Neural cell (in vitro differentiated cells): ENCODE measurements around the gene LAPTM4A. TPM values are rescaled to one million over a fixed set of nuclear protein-coding genes. Genes with fewer than 3 reads are reported as not detected.

Experiments
- H2AFZ ChIP-seq: fragments of 200-600, 300-800 bp; sonication (generic), shearing (Covaris generic); 2 replicates; pipeline ENCODE4 v1.6.0; 2014; ENCODE audit warnings: low read depth, mild to moderate bottlenecking, antibody characterized with exemption, low read length, moderate library complexity
- H3F3A ChIP-seq: fragments of 200-600 bp; shearing (Covaris generic); 2 replicates; pipeline ENCODE4 v1.6.1; 2016; ENCODE audit warnings: mild to moderate bottlenecking, moderate library complexity, mixed read lengths, antibody characterized with exemption, low read length; ENCODE audit not compliant: insufficient read depth, poor library complexity, severe bottlenecking
- H3K27ac ChIP-seq: fragments of 200-600, 300-800 bp; sonication (generic), shearing (Covaris generic); 2 replicates; pipeline ENCODE4 v1.5.1; 2014; ENCODE audit warnings: mild to moderate bottlenecking, low read length, moderate library complexity
- H3K27me3 ChIP-seq: fragments of 300-800, 200-600 bp; sonication (generic), shearing (Covaris generic); 2 replicates; pipeline ENCODE4 v1.6.0; 2014; ENCODE audit warnings: mild to moderate bottlenecking, low read depth, low read length, moderate library complexity; ENCODE audit not compliant: insufficient read depth
- H3K36me3 ChIP-seq: fragments of 300-800, 200-600 bp; sonication (generic), shearing (Covaris generic); 2 replicates; pipeline ENCODE4 v1.5.1; 2014; ENCODE audit warnings: mild to moderate bottlenecking, antibody characterized with exemption, low read length, moderate library complexity; ENCODE audit not compliant: insufficient read depth
- H3K4me2 ChIP-seq: fragments of 300-800, 200-600 bp; sonication (generic), shearing (Covaris generic); 2 replicates; pipeline ENCODE4 v1.6.0; 2014; ENCODE audit warnings: mild to moderate bottlenecking, low read length
- H3K4me3 ChIP-seq: fragments of 300-800, 200-600 bp; sonication (generic), shearing (Covaris generic); 2 replicates; pipeline ENCODE4 v1.5.1; 2014; ENCODE audit warnings: mild to moderate bottlenecking, low read length, moderate library complexity
- H3K79me2 ChIP-seq: fragments of 200-600 bp; shearing (Covaris generic); replicated peaks from 2 replicates; pipeline ENCODE4 v1.6.0; 2014; ENCODE audit warnings: mild to moderate bottlenecking, low read length, moderate library complexity; ENCODE audit not compliant: insufficient read depth
- H3K9ac ChIP-seq: fragments of 300-800, 200-600 bp; sonication (generic), shearing (Covaris generic); 2 replicates; pipeline ENCODE4 v1.6.1; 2016; ENCODE audit warnings: mild to moderate bottlenecking, low read length, mixed read lengths
- H3K9me2 ChIP-seq: fragments of 200-600 bp; shearing (Covaris generic); 2 replicates; pipeline ENCODE4 v1.6.1; 2016; ENCODE audit warnings: mild to moderate bottlenecking, low read length, mixed read lengths; ENCODE audit not compliant: insufficient read depth
- H3K9me3 ChIP-seq: fragments of 200-600, 300-800 bp; sonication (generic), shearing (Covaris generic); 2 replicates; pipeline ENCODE4 v1.6.1; 2016; ENCODE audit warnings: mild to moderate bottlenecking, mixed run types, low read length, moderate library complexity, mixed read lengths
- H4K20me1 ChIP-seq: fragments of 200-600 bp; shearing (Covaris generic); 2 replicates; pipeline ENCODE4 v1.6.1; 2016; ENCODE audit warnings: mild to moderate bottlenecking, mixed run types; ENCODE audit not compliant: insufficient read depth
- EP300 ChIP-seq: fragments of 450-650 bp; conservative IDR thresholded peaks from 2 replicates; pipeline ENCODE4 v1.6.1; 2014; ENCODE audit warnings: antibody characterized with exemption, mild to moderate bottlenecking, moderate library complexity; ENCODE audit not compliant: poor library complexity, severe bottlenecking
- EZH2 ChIP-seq: fragments of 200-600, 300-800 bp; shearing (Covaris generic), sonication (generic); IDR thresholded peaks from 2 replicates; pipeline ENCODE4 v1.6.1; 2014; ENCODE audit warnings: antibody characterized with exemption, low read length, borderline replicate concordance, mild to moderate bottlenecking; ENCODE audit not compliant: insufficient read depth, poor library complexity, severe bottlenecking
- MXI1 ChIP-seq: fragments of 450-650 bp; conservative IDR thresholded peaks from 2 replicates; pipeline ENCODE4 v1.6.1; 2014; ENCODE audit warnings: antibody characterized with exemption, mild to moderate bottlenecking; ENCODE audit not compliant: poor library complexity, severe bottlenecking
- POLR2AphosphoS5 ChIP-seq: IDR thresholded peaks from 2 replicates; pipeline ENCODE4 v1.6.1; 2012
- RAD21 ChIP-seq: fragments of 450-650 bp; conservative IDR thresholded peaks from 2 replicates; pipeline ENCODE4 v1.6.1; 2014; ENCODE audit warnings: antibody characterized with exemption, mild to moderate bottlenecking, moderate library complexity
- SMC3 ChIP-seq: fragments of 450-650 bp; conservative IDR thresholded peaks from 2 replicates; pipeline ENCODE4 v1.6.1; 2014; ENCODE audit warnings: antibody characterized with exemption, mild to moderate bottlenecking, moderate library complexity; ENCODE audit not compliant: poor library complexity
- TAF1 ChIP-seq: IDR thresholded peaks from 2 replicates; pipeline ENCODE4 v1.6.1; 2012; ENCODE audit warnings: low read depth
- polyA plus RNA-seq: library from polyadenylated mRNA; depleted of rRNA; stranded (reverse); fragments of >200 nt; gene quantifications from 2 replicates; pipeline ENCODE4 v1.2.3, GENCODE V29; 2014
- TF ChIP-seq, protein P1 (sequence below): IDR thresholded peaks from 2 replicates; pipeline ENCODE4 v1.6.1; 2012; ENCODE audit warnings: borderline replicate concordance
- TF ChIP-seq, protein P2 (sequence below): fragments of 450-650 bp; IDR thresholded peaks from 2 replicates; pipeline ENCODE4 v1.5.1; 2014; ENCODE audit warnings: antibody characterized with exemption, mild to moderate bottlenecking, moderate library complexity; ENCODE audit not compliant: poor library complexity, severe bottlenecking

LAPTM4A gene
- polyA plus RNA-seq, 1 donor from 2014 or later = 81.7 TPM

GRCh38 chr2:20019747-20020146 is 31.7 kb downstream of the LAPTM4A start:
- no peaks in the 10 kb centered on the region for H3K27me3 ChIP-seq
- peaks cover 7% of the 10 kb centered on the region for H3K9me3 ChIP-seq
- no peak overlapping the region for H2AFZ ChIP-seq
- H4K20me1 ChIP-seq = no peaks in the 10 kb centered on the region
- H3K79me2 ChIP-seq = no peaks in the 10 kb centered on the region
- H3K4me3 ChIP-seq = no peak overlapping the region
- no peaks in the 10 kb centered on the region for H3F3A ChIP-seq
- no peak overlapping the region for H3K27ac ChIP-seq
- TF ChIP-seq, protein P1, sequence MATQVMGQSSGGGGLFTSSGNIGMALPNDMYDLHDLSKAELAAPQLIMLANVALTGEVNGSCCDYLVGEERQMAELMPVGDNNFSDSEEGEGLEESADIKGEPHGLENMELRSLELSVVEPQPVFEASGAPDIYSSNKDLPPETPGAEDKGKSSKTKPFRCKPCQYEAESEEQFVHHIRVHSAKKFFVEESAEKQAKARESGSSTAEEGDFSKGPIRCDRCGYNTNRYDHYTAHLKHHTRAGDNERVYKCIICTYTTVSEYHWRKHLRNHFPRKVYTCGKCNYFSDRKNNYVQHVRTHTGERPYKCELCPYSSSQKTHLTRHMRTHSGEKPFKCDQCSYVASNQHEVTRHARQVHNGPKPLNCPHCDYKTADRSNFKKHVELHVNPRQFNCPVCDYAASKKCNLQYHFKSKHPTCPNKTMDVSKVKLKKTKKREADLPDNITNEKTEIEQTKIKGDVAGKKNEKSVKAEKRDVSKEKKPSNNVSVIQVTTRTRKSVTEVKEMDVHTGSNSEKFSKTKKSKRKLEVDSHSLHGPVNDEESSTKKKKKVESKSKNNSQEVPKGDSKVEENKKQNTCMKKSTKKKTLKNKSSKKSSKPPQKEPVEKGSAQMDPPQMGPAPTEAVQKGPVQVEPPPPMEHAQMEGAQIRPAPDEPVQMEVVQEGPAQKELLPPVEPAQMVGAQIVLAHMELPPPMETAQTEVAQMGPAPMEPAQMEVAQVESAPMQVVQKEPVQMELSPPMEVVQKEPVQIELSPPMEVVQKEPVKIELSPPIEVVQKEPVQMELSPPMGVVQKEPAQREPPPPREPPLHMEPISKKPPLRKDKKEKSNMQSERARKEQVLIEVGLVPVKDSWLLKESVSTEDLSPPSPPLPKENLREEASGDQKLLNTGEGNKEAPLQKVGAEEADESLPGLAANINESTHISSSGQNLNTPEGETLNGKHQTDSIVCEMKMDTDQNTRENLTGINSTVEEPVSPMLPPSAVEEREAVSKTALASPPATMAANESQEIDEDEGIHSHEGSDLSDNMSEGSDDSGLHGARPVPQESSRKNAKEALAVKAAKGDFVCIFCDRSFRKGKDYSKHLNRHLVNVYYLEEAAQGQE = no peak
- no peak for TF ChIP-seq SMC3
- TF ChIP-seq TAF1 = no peak
- no peak for TF ChIP-seq POLR2AphosphoS5
- TF ChIP-seq RAD21 = no peak
- no peak for TF ChIP-seq EP300
- TF ChIP-seq MXI1 = no peak
- TF ChIP-seq, protein P2, sequence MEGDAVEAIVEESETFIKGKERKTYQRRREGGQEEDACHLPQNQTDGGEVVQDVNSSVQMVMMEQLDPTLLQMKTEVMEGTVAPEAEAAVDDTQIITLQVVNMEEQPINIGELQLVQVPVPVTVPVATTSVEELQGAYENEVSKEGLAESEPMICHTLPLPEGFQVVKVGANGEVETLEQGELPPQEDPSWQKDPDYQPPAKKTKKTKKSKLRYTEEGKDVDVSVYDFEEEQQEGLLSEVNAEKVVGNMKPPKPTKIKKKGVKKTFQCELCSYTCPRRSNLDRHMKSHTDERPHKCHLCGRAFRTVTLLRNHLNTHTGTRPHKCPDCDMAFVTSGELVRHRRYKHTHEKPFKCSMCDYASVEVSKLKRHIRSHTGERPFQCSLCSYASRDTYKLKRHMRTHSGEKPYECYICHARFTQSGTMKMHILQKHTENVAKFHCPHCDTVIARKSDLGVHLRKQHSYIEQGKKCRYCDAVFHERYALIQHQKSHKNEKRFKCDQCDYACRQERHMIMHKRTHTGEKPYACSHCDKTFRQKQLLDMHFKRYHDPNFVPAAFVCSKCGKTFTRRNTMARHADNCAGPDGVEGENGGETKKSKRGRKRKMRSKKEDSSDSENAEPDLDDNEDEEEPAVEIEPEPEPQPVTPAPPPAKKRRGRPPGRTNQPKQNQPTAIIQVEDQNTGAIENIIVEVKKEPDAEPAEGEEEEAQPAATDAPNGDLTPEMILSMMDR = no peak
- no peak for TF ChIP-seq EZH2
- no peaks in the 10 kb centered on the region for H3K9me2 ChIP-seq
- peaks cover 6% of the 10 kb centered on the region for H3K36me3 ChIP-seq
- no peak overlapping the region for H3K9ac ChIP-seq
- H3K4me2 ChIP-seq = no peak overlapping the region

DNA sequence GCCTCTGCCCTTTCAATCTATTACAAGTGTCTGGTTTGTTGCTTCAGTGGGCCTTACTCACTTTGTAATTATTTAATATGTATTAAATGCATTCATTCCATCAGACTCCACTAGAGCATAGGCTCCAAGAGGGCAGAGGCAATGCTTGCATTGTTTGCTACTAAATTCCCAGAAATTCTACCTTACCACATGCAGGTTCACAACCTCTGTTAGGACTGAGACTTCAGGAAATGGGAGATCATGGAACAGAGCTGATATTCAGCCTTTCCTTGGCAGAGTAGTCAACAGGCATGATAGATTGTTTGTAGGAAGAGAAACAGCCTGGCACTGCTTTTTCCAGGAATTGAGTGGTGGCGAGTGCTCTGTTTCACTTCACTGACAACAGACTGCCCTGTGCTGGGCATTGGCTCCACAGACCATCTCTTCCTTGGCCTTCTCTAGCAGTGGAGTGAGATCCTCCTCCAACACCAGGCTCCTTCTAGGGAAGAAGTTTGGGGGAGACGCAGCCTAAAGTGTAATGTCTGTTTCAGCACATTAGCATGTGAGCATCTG is 32.8 kb downstream of the LAPTM4A start:
- TF ChIP-seq RAD21 (no peak), TAF1 (no peak), MXI1 (no peak), EZH2 (no peak), SMC3 (no peak), POLR2AphosphoS5 (no peak), EP300 (no peak)
- TF ChIP-seq, protein P1 = no peak
- TF ChIP-seq, protein P2 = no peak
- H4K20me1 ChIP-seq = no peaks in the 10 kb centered on the region
- peaks cover 6% of the 10 kb centered on the region for H3K36me3 ChIP-seq
- H3K27ac ChIP-seq = no peak overlapping the region
- H3F3A ChIP-seq = no peaks in the 10 kb centered on the region
- H3K27me3 ChIP-seq = peaks cover 6% of the 10 kb centered on the region
- H3K4me3 ChIP-seq = no peak overlapping the region
- no peaks in the 10 kb centered on the region for H3K9me2 ChIP-seq
- H3K4me2 ChIP-seq = no peak overlapping the region
- H3K9me3 ChIP-seq = peaks cover 7% of the 10 kb centered on the region
- no peak overlapping the region for H2AFZ ChIP-seq
- no peak overlapping the region for H3K9ac ChIP-seq
- no peaks in the 10 kb centered on the region for H3K79me2 ChIP-seq
